ENCODE results near the gene FITM1.

The FITM1 gene

GRCh38 chr14:24141097-24141880 lies 10.8 kb downstream of the FITM1 start, which contains the start of gene EMC9:
Gene EMC9, minus strand, starts transcription at chr14:24141591. Its CDS starts 287 bp downstream, at chr14:24141304.
- DNase-seq: peak; percentile 94

GRCh38 chr14:24143511-24143910 lies 13.1 kb downstream of the FITM1 start:
- no peak for DNase-seq

- no peak for DNase-seq
These were observed 14.0 kb downstream of the FITM1 start for GRCh38 chr14:24144451-24144850.

- no peak for DNase-seq
These were observed 14.8 kb downstream of the FITM1 start for GRCh38 chr14:24145219-24145618.

- DNase-seq: no peak
These were observed 15.4 kb downstream of the FITM1 start for GRCh38 chr14:24145690-24146452.

- peak; percentile 67 for DNase-seq
These were observed 16.1 kb downstream of the FITM1 start, which contains the start of gene PSME2 for GRCh38 chr14:24146453-24146977. Gene PSME2, minus strand, starts transcription at chr14:24146610. Its CDS starts 29 bp downstream, at chr14:24146581.

GRCh38 chr14:24146978-24147760 lies 16.7 kb downstream of the FITM1 start, which contains the start of gene RNF31:
Gene RNF31, plus strand, starts transcription at chr14:24147498. Its CDS starts 201 bp downstream, at chr14:24147699.
- DNase-seq: peak; percentile 67

GRCh38 chr14:24147761-24148428 lies 17.4 kb downstream of the FITM1 start:
- no peak for DNase-seq

GRCh38 chr14:24149302-24149969 lies 19.0 kb downstream of the FITM1 start:
- DNase-seq: no peak

GRCh38 chr14:24150061-24150460 lies 19.6 kb downstream of the FITM1 start:
- no peak for DNase-seq

GRCh38 chr14:24150567-24150966 lies 20.1 kb downstream of the FITM1 start:
- DNase-seq: no peak

GRCh38 chr14:24150993-24151392 lies 20.5 kb downstream of the FITM1 start:
- no peak for DNase-seq

- DNase-seq: no peak
These were observed 21.1 kb downstream of the FITM1 start for GRCh38 chr14:24151404-24152080.

- no peak for DNase-seq
These were observed 24.6 kb downstream of the FITM1 start for GRCh38 chr14:24155100-24155499.

- DNase-seq: no peak
These were observed 26.4 kb downstream of the FITM1 start for GRCh38 chr14:24156840-24157239.

GRCh38 chr14:24157331-24157730 lies 26.9 kb downstream of the FITM1 start:
- DNase-seq: no peak

GRCh38 chr14:24159777-24160498 lies 29.5 kb downstream of the FITM1 start:
- DNase-seq: no peak

- no peak for DNase-seq
These were observed 30.0 kb downstream of the FITM1 start for GRCh38 chr14:24160499-24160849.

GRCh38 chr14:24160850-24161804 lies 30.7 kb downstream of the FITM1 start, which contains the start of gene IRF9:
Gene IRF9, plus strand, starts transcription at chr14:24161265. Its CDS starts 880 bp downstream, at chr14:24162145.
- DNase-seq: peak; percentile 44

Data from activated gamma-delta T cell (primary cell).